ENCODE results near the gene UBAC1.
"Not testable (repeated sequence)": the region's sequence is repeated elsewhere in the genome, so short reads cannot be mapped to it uniquely, and the experiment has no call there.

Gene UBAC1

GRCh38 chr9:135951889-135952663 is 9.1 kb downstream of the UBAC1 start:
- intact Hi-C loops (cut with DNase I; ENCODE audit: low total_unique reads) = no loop called here
- H3K4me1 ChIP-seq = no peaks in the 10 kb centered on the region
- no peaks in the 10 kb centered on the region for H3K9me3 ChIP-seq
- H3K27me3 ChIP-seq = no peaks in the 10 kb centered on the region
- no peak overlapping the region for H3K4me3 ChIP-seq
- DNase-seq = no peak
- H3K36me3 ChIP-seq = peaks cover 34 to 75% (median 48%) of the 10 kb centered on the region in 3 donors
- no peak for TF ChIP-seq CTCF (IDR thresholded peaks at IDR 0.05)
- H3K27ac ChIP-seq = no peak overlapping the region

- H3K4me1 ChIP-seq; H3K27ac ChIP-seq; H3K27me3 ChIP-seq; H3K9me3 ChIP-seq; DNase-seq; H3K4me3 ChIP-seq; intact Hi-C loops (cut with DNase I; ENCODE audit: low total_unique reads): not testable (repeated sequence)
- peaks cover 42 to 82% (median 55%) of the 10 kb centered on the region in 3 donors for H3K36me3 ChIP-seq
Observed at GRCh38 chr9:135951310-135951709, 9.9 kb downstream of the UBAC1 start.

- H3K4me3 ChIP-seq; intact Hi-C loops (cut with DNase I; ENCODE audit: low total_unique reads); DNase-seq; H3K9me3 ChIP-seq; H3K27me3 ChIP-seq; H3K27ac ChIP-seq; H3K4me1 ChIP-seq: not testable (repeated sequence)
- peaks cover 47 to 87% (median 60%) of the 10 kb centered on the region in 3 donors for H3K36me3 ChIP-seq
Observed at GRCh38 chr9:135950841-135951240, 10.3 kb downstream of the UBAC1 start.

GRCh38 chr9:135950135-135950682 is 11.0 kb downstream of the UBAC1 start:
- Histone ChIP-seq H3K27me3 (no peaks in the 10 kb centered on the region), H3K36me3 (peaks cover 53 to 93% (median 66%) of the 10 kb centered on the region in 3 donors), H3K4me1 (no peaks in the 10 kb centered on the region), H3K27ac (no peak overlapping the region), H3K4me3 (no peak overlapping the region), H3K9me3 (no peaks in the 10 kb centered on the region)
- no peak for TF ChIP-seq CTCF (IDR thresholded peaks at IDR 0.05)
- no peak for DNase-seq
- intact Hi-C loops (cut with DNase I; ENCODE audit: low total_unique reads) = no loop called here

GRCh38 chr9:135949501-135950134 is 11.6 kb downstream of the UBAC1 start:
- Histone ChIP-seq H3K36me3 (peaks cover 59 to 94% (median 67%) of the 10 kb centered on the region in 3 donors), H3K27me3 (no peaks in the 10 kb centered on the region), H3K4me3 (no peak overlapping the region), H3K9me3 (no peaks in the 10 kb centered on the region), H3K4me1 (no peaks in the 10 kb centered on the region), H3K27ac (no peak overlapping the region)
- no peak for TF ChIP-seq CTCF (IDR thresholded peaks at IDR 0.05)
- DNase-seq = no peak
- intact Hi-C loops (cut with DNase I; ENCODE audit: low total_unique reads) = no loop called here

- peaks cover 60 to 94% (median 68%) of the 10 kb centered on the region in 3 donors for H3K36me3 ChIP-seq
- no peak overlapping the region for H3K27ac ChIP-seq
- no peak overlapping the region for H3K4me3 ChIP-seq
- H3K4me1 ChIP-seq = no peaks in the 10 kb centered on the region
- no peaks in the 10 kb centered on the region for H3K27me3 ChIP-seq
- no peaks in the 10 kb centered on the region for H3K9me3 ChIP-seq
- intact Hi-C loops (cut with DNase I; ENCODE audit: low total_unique reads) = no loop called here
- DNase-seq = no peak
- TF ChIP-seq CTCF (IDR thresholded peaks at IDR 0.05) = no peak
Observed at GRCh38 chr9:135948968-135949367, 12.2 kb downstream of the UBAC1 start.
